ENCODE data around the gene RAB1B.
A peak's percentile ranks its signal among the peaks of the same experiment; 100 is the strongest.

The RAB1B gene

DNA sequence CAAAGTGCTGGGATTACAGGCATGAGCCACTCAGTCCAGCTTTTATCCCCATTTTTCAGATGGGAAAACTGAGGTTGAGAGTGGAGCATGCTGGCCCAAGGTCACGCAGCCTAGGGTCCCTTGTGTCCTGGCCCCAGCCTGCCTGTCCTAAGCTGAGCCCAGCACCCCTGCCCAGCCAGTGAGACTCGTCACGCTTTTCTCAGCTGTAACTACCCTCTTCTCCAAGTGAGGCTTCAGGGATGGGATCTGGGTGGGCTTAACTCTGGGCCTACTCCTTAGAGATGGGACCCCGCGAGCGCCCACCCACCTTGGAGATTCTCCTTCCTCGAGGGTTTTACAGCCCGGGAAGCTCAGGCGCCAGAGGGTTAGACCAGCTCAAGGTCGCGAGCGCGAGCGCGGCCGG is 22.9 kb downstream of the RAB1B start:
- DNase-seq (no peak), ATAC-seq (ENCODE audit: insufficient read depth, low read depth) (no peak)
- Histone ChIP-seq H3K27me3 (ENCODE audit: insufficient read depth, low read length, poor library complexity) (no peaks in the 10 kb centered on the region), H3K27ac (ENCODE audit: low read length) (no peak overlapping the region), H3K4me3 (ENCODE audit: low read depth in 1 of 2, low read length in 2 of 2) (no peak overlapping the region), H3K9me3 (ENCODE audit: insufficient read depth, low read length, severe bottlenecking) (no peaks in the 10 kb centered on the region), H3K79me2 (ENCODE audit: insufficient read depth, low read length) (peaks cover 14% of the 10 kb centered on the region), H2AFZ (ENCODE audit: low read depth, low read length) (no peak overlapping the region), H3K36me3 (ENCODE audit: insufficient read depth, low read length) (no peaks in the 10 kb centered on the region), H3K4me2 (ENCODE audit: insufficient read depth, low read length) (no peak overlapping the region), H4K20me1 (ENCODE audit: insufficient read depth, low read length) (peaks cover 6% of the 10 kb centered on the region; the same call in 1 of the 2 replicates), H3K4me1 (ENCODE audit: insufficient read depth, low read length) (peaks cover 33% of the 10 kb centered on the region), H3K9ac (ENCODE audit: low read depth, low read length) (no peak overlapping the region)
- TF ChIP-seq, protein P1, sequence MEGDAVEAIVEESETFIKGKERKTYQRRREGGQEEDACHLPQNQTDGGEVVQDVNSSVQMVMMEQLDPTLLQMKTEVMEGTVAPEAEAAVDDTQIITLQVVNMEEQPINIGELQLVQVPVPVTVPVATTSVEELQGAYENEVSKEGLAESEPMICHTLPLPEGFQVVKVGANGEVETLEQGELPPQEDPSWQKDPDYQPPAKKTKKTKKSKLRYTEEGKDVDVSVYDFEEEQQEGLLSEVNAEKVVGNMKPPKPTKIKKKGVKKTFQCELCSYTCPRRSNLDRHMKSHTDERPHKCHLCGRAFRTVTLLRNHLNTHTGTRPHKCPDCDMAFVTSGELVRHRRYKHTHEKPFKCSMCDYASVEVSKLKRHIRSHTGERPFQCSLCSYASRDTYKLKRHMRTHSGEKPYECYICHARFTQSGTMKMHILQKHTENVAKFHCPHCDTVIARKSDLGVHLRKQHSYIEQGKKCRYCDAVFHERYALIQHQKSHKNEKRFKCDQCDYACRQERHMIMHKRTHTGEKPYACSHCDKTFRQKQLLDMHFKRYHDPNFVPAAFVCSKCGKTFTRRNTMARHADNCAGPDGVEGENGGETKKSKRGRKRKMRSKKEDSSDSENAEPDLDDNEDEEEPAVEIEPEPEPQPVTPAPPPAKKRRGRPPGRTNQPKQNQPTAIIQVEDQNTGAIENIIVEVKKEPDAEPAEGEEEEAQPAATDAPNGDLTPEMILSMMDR (IDR thresholded peaks at IDR 0.05; ENCODE audit: borderline replicate concordance, extremely low read depth, low read length, poor library complexity, severe bottlenecking), result no peak

- 0 out of 2 replicates have a peak within 1 kb of the TSS, but pooled peaks have one; percentile 84 for H3K4me2 ChIP-seq (ENCODE audit: insufficient read depth, low read length)
- TF ChIP-seq EZH2 (IDR thresholded peaks at IDR 0.05; ENCODE audit: borderline replicate concordance, low read depth, low read length, severe bottlenecking), result no peak
- TF ChIP-seq, protein P1 (IDR thresholded peaks at IDR 0.05; ENCODE audit: borderline replicate concordance, extremely low read depth, low read length, poor library complexity, severe bottlenecking), result no peak
- peaks cover 14% of the 10 kb centered on the region for H3K79me2 ChIP-seq (ENCODE audit: insufficient read depth, low read length)
- no peak within 1 kb of the TSS for H3K4me3 ChIP-seq (ENCODE audit: low read depth in 1 of 2, low read length in 2 of 2)
- H3K9ac ChIP-seq (ENCODE audit: low read depth, low read length), result no peak within 1 kb of the TSS
- no peak within 1 kb of the TSS for H2AFZ ChIP-seq (ENCODE audit: low read depth, low read length)
- DNase-seq (no peak), ATAC-seq (ENCODE audit: insufficient read depth, low read depth) (no peak)
- H3K27ac ChIP-seq (ENCODE audit: low read length), result no peak within 1 kb of the TSS
- H3K27me3 ChIP-seq (ENCODE audit: insufficient read depth, low read length, poor library complexity), result no peaks in the 10 kb centered on the region
- peaks cover 6% of the 10 kb centered on the region; the same call in 1 of the 2 replicates for H4K20me1 ChIP-seq (ENCODE audit: insufficient read depth, low read length)
- no peaks in the 10 kb centered on the region for H3K36me3 ChIP-seq (ENCODE audit: insufficient read depth, low read length)
- no peaks in the 10 kb centered on the region for H3K9me3 ChIP-seq (ENCODE audit: insufficient read depth, low read length, severe bottlenecking)
- H3K4me1 ChIP-seq (ENCODE audit: insufficient read depth, low read length), result peaks cover 33% of the 10 kb centered on the region
These were observed 23.5 kb downstream of the RAB1B start, which contains the start of gene TMEM151A for GRCh38 chr11:66291706-66292542. TMEM151A (plus strand) TSS chr11:66291894; CDS start chr11:66292014, 120 bp downstream.

DNA sequence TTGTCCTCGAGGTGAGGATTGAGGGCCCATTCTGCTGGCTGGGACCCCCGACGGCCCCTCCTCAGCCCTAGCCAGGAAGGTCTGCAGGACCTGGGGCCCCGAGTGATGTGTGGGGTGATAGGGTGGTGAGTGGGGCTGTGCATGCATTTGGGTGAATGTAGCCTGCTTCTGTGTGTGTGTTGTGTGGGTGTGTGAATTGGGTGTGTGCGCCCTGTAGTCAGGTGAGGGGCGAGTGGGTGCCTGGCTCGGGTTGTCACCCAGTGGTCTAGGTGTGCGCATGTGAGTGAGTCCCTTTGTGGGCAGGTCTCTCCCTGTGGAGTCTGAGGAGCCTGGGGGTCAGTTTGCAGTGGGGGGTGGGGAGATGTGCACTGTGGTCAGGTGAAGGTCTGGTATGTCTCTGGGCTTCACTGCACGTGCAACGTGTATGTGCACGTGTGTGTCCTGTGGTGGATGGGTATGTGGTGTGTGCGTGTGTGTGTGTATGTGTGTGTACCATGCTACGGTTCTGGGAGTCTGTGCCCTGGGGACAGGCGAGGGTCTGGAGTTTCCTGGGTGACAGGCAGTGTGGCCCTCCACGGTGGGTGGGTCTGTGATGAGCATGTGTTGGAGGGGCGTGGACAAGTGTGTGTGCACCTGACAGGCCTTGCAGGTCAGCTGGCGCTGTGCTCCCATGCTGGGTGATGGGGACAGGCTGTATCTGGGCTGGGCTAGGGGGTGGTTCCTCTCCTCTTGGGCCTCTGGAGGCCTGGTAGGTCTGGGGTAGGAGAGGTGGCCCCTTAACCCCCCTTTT is 24.3 kb downstream of the RAB1B start:
- H3K79me2 ChIP-seq (ENCODE audit: insufficient read depth, low read length), result peaks cover 10% of the 10 kb centered on the region
- H3K9me3 ChIP-seq (ENCODE audit: insufficient read depth, low read length, severe bottlenecking), result no peaks in the 10 kb centered on the region
- DNase-seq (no peak), ATAC-seq (ENCODE audit: insufficient read depth, low read depth) (no peak)
- H3K9ac ChIP-seq (ENCODE audit: low read depth, low read length), result no peak overlapping the region
- no peak overlapping the region for H3K4me2 ChIP-seq (ENCODE audit: insufficient read depth, low read length)
- TF ChIP-seq, protein P1 (IDR thresholded peaks at IDR 0.05; ENCODE audit: borderline replicate concordance, extremely low read depth, low read length, poor library complexity, severe bottlenecking), result no peak
- TF ChIP-seq EZH2 (IDR thresholded peaks at IDR 0.05; ENCODE audit: borderline replicate concordance, low read depth, low read length, severe bottlenecking), result no peak
- H3K36me3 ChIP-seq (ENCODE audit: insufficient read depth, low read length), result no peaks in the 10 kb centered on the region
- peaks cover 29% of the 10 kb centered on the region for H3K4me1 ChIP-seq (ENCODE audit: insufficient read depth, low read length)
- no peaks in the 10 kb centered on the region for H3K27me3 ChIP-seq (ENCODE audit: insufficient read depth, low read length, poor library complexity)
- H3K4me3 ChIP-seq (ENCODE audit: low read depth in 1 of 2, low read length in 2 of 2), result no peak overlapping the region
- no peak overlapping the region for H3K27ac ChIP-seq (ENCODE audit: low read length)
- no peak overlapping the region for H2AFZ ChIP-seq (ENCODE audit: low read depth, low read length)
- H4K20me1 ChIP-seq (ENCODE audit: insufficient read depth, low read length), result peaks cover 5% of the 10 kb centered on the region; the same call in 1 of the 2 replicates

Data from DND-41 (cell line).